ENCODE data around the gene ZNF70. TPM values are rescaled to one million over a fixed set of nuclear protein-coding genes. Genes with fewer than 3 reads are reported as not detected.

ZNF70 gene
- total RNA-seq, 1 experiment from 2014 or later = 3.3 TPM

DNA sequence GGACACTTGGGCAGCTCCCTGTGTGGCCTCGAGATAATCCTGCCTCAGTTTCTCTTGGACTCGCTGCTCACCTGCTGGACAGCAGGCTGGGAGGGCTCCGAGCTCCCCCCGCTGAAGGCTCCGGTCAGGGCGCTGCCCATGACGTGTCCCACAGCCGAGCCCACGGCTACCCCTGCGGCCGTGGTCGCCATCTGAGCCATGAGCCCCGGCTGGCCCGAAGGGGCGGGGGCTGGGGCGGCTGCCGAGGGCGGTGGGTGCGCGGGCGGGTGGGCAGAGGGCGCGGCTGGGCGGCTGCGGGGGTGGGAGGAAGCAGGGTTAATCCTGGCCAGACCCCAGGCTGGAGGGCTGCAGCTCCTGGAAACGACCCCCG is 16.4 kb upstream of the ZNF70 start:
- POLR2A ChIA-PET = interaction anchor here (0.8 to 1.6 kb wide), 2 partner anchors 83 to 90 kb away, joined by 3 to 4 read pairs; no protein-coding TSS in a partner anchor
- no peak for ATAC-seq

DNA sequence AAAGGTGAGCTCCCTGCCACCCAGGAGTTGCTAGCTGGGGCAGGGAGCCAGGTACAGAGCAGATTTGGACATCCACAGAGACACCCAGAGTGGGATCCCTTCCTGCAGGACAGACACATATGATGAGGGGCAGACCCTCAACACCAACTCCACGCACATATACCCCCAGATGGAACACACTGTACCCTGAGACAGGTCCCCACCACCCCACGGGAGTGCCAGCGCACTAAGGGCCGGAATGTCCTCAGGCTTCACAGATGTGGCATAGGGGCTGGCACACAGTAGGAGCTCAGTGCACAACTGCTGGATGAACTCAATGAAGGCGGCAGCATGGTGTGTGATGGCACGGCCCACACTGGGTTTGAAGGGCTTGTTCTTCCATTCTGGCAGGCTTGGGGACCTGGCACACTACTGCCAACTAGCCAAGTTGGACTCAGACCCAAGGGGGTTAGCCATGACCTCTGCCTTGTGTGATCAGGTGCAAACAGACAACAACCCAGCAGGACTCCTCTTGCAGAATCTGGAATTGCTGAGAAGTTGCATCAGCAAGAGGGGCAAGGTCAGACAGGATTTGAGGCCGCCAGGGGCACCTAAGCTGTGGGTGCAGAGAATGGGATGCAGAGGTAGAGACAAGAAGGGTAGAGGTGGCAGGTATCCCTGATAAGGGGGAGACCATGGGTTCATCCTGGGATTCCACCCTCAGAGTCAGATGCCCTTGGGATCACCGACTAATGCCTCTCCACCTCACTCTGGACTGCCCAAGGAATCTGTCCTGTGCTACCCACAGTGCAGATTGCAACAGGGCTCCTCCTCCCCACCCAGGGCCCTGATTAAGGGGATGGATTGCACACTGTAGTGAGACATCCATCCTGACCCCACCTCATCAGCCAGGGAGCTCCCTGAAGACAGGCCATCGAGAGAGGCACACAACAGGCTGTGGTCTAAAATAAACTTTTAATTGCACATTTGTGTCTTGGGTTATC is 14.3 kb upstream of the ZNF70 start:
- Mint-ChIP-seq H3K27me3 (ENCODE audit: low read depth) (peaks cover 20% of the 10 kb centered on the region), H3K4me1 (peaks cover 32% of the 10 kb centered on the region), H3K9me3 (no peaks in the 10 kb centered on the region), H3K4me3 (no peak overlapping the region), H3K36me3 (peaks cover 2% of the 10 kb centered on the region), H3K27ac (no peak overlapping the region)
- no peak for ATAC-seq
- TF ChIP-seq GTF2I (CRISPR knock-in tag; conservative IDR thresholded peaks at IDR 0.05) = no peak
- TF ChIP-seq GABPB1 (CRISPR knock-in tag; IDR thresholded peaks at IDR 0.05) = peak; percentile 100
- TF ChIP-seq, protein P1, sequence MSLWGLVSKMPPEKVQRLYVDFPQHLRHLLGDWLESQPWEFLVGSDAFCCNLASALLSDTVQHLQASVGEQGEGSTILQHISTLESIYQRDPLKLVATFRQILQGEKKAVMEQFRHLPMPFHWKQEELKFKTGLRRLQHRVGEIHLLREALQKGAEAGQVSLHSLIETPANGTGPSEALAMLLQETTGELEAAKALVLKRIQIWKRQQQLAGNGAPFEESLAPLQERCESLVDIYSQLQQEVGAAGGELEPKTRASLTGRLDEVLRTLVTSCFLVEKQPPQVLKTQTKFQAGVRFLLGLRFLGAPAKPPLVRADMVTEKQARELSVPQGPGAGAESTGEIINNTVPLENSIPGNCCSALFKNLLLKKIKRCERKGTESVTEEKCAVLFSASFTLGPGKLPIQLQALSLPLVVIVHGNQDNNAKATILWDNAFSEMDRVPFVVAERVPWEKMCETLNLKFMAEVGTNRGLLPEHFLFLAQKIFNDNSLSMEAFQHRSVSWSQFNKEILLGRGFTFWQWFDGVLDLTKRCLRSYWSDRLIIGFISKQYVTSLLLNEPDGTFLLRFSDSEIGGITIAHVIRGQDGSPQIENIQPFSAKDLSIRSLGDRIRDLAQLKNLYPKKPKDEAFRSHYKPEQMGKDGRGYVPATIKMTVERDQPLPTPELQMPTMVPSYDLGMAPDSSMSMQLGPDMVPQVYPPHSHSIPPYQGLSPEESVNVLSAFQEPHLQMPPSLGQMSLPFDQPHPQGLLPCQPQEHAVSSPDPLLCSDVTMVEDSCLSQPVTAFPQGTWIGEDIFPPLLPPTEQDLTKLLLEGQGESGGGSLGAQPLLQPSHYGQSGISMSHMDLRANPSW (CRISPR knock-in tag; conservative IDR thresholded peaks at IDR 0.05; ENCODE audit: low read depth) = no peak
- TF ChIP-seq MAX (CRISPR knock-in tag; IDR thresholded peaks at IDR 0.05) = peak; percentile 24; the same call in 1 of the 2 replicates
- POLR2A ChIA-PET = no interaction called here
- CTCF ChIA-PET = interaction anchor here (0.9 to 1.5 kb wide), 3 partner anchors 60 to 85 kb away, joined by 3 to 5 read pairs (median 4); no protein-coding TSS in a partner anchor
- no peak for DNase-seq (ENCODE audit: low spot score)

More for the DNA sequence above, 16.4 kb upstream of the ZNF70 start:
- peak; percentile 11; the same call in 1 of the 2 replicates for TF ChIP-seq CBFB (CRISPR knock-in tag; IDR thresholded peaks at IDR 0.05; ENCODE audit: low read depth)
- no peak for TF ChIP-seq MAX (CRISPR knock-in tag; IDR thresholded peaks at IDR 0.05)
- CTCF ChIA-PET = interaction anchor here (0.6 to 4.0 kb wide), 16 partner anchors 9 to 301 kb away, joined by 3 to 77 read pairs (median 5); partner anchors contain the start of genes MIF, SLC2A11 and ZNF70
- peaks cover 16% of the 10 kb centered on the region for H3K27me3 Mint-ChIP-seq (ENCODE audit: low read depth)
- no peak overlapping the region for H3K27ac Mint-ChIP-seq
- H3K9me3 Mint-ChIP-seq = no peaks in the 10 kb centered on the region
- DNase-seq (ENCODE audit: low spot score) = no peak
- H3K4me3 Mint-ChIP-seq = peak overlapping the region; percentile 89
- H3K36me3 Mint-ChIP-seq = peaks cover 2% of the 10 kb centered on the region
- H3K4me1 Mint-ChIP-seq = peaks cover 41% of the 10 kb centered on the region

DNA sequence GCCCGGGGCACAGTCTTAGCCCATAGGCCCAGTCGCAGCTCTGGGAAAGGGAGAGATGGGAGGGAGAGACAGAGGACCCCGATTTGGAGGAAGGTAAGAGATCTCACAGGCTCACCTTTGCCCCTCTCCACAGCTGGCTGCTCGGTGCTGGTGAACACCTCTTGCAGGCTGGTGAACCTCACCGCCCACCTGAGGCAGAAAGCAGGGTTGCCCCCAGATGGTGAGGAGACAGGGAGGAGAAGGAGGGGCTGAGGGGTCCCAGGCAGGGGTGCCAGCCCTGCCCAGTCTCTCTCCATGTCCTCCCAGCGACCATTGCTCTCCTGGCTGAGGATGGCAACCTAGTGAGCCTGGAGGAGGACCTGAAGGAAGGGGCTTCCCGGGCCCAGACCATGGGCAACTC is 13.0 kb upstream of the ZNF70 start:
- Mint-ChIP-seq H3K27ac (peak overlapping the region; percentile 70; the same call in 1 of the 2 replicates), H3K9me3 (no peaks in the 10 kb centered on the region), H3K27me3 (ENCODE audit: low read depth) (peaks cover 8% of the 10 kb centered on the region), H3K4me3 (peak overlapping the region; percentile 41; the same call in 1 of the 2 replicates), H3K36me3 (peaks cover 2% of the 10 kb centered on the region), H3K4me1 (peaks cover 29% of the 10 kb centered on the region)
- CTCF ChIA-PET = interaction anchor here (1.1 to 2.0 kb wide), 3 partner anchors 13 to 94 kb away, joined by 4 to 15 read pairs (median 5); partner anchors contain the start of genes SLC2A11 and ZNF70
- no peak for TF ChIP-seq ZNF423 (CRISPR knock-in tag; IDR thresholded peaks at IDR 0.05)
- TF ChIP-seq, protein P1 (CRISPR knock-in tag; conservative IDR thresholded peaks at IDR 0.05; ENCODE audit: low read depth) = no peak
- TF ChIP-seq ZNF219 (CRISPR knock-in tag; IDR thresholded peaks at IDR 0.05; ENCODE audit: borderline replicate concordance) = no peak
- TF ChIP-seq, protein P2, sequence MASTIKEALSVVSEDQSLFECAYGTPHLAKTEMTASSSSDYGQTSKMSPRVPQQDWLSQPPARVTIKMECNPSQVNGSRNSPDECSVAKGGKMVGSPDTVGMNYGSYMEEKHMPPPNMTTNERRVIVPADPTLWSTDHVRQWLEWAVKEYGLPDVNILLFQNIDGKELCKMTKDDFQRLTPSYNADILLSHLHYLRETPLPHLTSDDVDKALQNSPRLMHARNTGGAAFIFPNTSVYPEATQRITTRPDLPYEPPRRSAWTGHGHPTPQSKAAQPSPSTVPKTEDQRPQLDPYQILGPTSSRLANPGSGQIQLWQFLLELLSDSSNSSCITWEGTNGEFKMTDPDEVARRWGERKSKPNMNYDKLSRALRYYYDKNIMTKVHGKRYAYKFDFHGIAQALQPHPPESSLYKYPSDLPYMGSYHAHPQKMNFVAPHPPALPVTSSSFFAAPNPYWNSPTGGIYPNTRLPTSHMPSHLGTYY (CRISPR knock-in tag; IDR thresholded peaks at IDR 0.05) = no peak
- TF ChIP-seq, protein P3, sequence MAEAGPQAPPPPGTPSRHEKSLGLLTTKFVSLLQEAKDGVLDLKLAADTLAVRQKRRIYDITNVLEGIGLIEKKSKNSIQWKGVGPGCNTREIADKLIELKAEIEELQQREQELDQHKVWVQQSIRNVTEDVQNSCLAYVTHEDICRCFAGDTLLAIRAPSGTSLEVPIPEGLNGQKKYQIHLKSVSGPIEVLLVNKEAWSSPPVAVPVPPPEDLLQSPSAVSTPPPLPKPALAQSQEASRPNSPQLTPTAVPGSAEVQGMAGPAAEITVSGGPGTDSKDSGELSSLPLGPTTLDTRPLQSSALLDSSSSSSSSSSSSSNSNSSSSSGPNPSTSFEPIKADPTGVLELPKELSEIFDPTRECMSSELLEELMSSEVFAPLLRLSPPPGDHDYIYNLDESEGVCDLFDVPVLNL (CRISPR knock-in tag; IDR thresholded peaks at IDR 0.05; ENCODE audit: borderline replicate concordance, low read depth) = no peak
- TF ChIP-seq TEAD4 (CRISPR knock-in tag; IDR thresholded peaks at IDR 0.05) = no peak
- no peak for TF ChIP-seq ESRRA (CRISPR knock-in tag; IDR thresholded peaks at IDR 0.05; ENCODE audit: borderline replicate concordance)
- no peak for DNase-seq (ENCODE audit: low spot score)
- ATAC-seq = no peak
- POLR2A ChIA-PET = interaction anchor here (1.5 kb wide), 1 partner anchor 94 kb away, joined by 3 read pairs; the partner anchor contains the start of gene SLC2A11
